Neural cell (in vitro differentiated cells): ENCODE measurements around the gene ATF6. TPM values are rescaled to one million over a fixed set of nuclear protein-coding genes. Genes with fewer than 3 reads are reported as not detected.

Experiments used
- H2AFZ ChIP-seq: fragments of 200-600, 300-800 bp; sonication (generic), shearing (Covaris generic); 2 replicates; pipeline ENCODE4 v1.6.0; 2014; ENCODE audit warnings: low read depth, mild to moderate bottlenecking, antibody characterized with exemption, low read length, moderate library complexity
- H3F3A ChIP-seq: fragments of 200-600 bp; shearing (Covaris generic); 2 replicates; pipeline ENCODE4 v1.6.1; 2016; ENCODE audit warnings: mild to moderate bottlenecking, moderate library complexity, mixed read lengths, antibody characterized with exemption, low read length; ENCODE audit not compliant: insufficient read depth, poor library complexity, severe bottlenecking
- H3K27ac ChIP-seq: fragments of 200-600, 300-800 bp; sonication (generic), shearing (Covaris generic); 2 replicates; pipeline ENCODE4 v1.5.1; 2014; ENCODE audit warnings: mild to moderate bottlenecking, low read length, moderate library complexity
- H3K27me3 ChIP-seq: fragments of 300-800, 200-600 bp; sonication (generic), shearing (Covaris generic); 2 replicates; pipeline ENCODE4 v1.6.0; 2014; ENCODE audit warnings: mild to moderate bottlenecking, low read depth, low read length, moderate library complexity; ENCODE audit not compliant: insufficient read depth
- H3K36me3 ChIP-seq: fragments of 300-800, 200-600 bp; sonication (generic), shearing (Covaris generic); 2 replicates; pipeline ENCODE4 v1.5.1; 2014; ENCODE audit warnings: mild to moderate bottlenecking, antibody characterized with exemption, low read length, moderate library complexity; ENCODE audit not compliant: insufficient read depth
- H3K4me2 ChIP-seq: fragments of 300-800, 200-600 bp; sonication (generic), shearing (Covaris generic); 2 replicates; pipeline ENCODE4 v1.6.0; 2014; ENCODE audit warnings: mild to moderate bottlenecking, low read length
- H3K4me3 ChIP-seq: fragments of 300-800, 200-600 bp; sonication (generic), shearing (Covaris generic); 2 replicates; pipeline ENCODE4 v1.5.1; 2014; ENCODE audit warnings: mild to moderate bottlenecking, low read length, moderate library complexity
- H3K79me2 ChIP-seq: fragments of 200-600 bp; shearing (Covaris generic); replicated peaks from 2 replicates; pipeline ENCODE4 v1.6.0; 2014; ENCODE audit warnings: mild to moderate bottlenecking, low read length, moderate library complexity; ENCODE audit not compliant: insufficient read depth
- H3K9ac ChIP-seq: fragments of 300-800, 200-600 bp; sonication (generic), shearing (Covaris generic); 2 replicates; pipeline ENCODE4 v1.6.1; 2016; ENCODE audit warnings: mild to moderate bottlenecking, low read length, mixed read lengths
- H3K9me2 ChIP-seq: fragments of 200-600 bp; shearing (Covaris generic); 2 replicates; pipeline ENCODE4 v1.6.1; 2016; ENCODE audit warnings: mild to moderate bottlenecking, low read length, mixed read lengths; ENCODE audit not compliant: insufficient read depth
- H3K9me3 ChIP-seq: fragments of 200-600, 300-800 bp; sonication (generic), shearing (Covaris generic); 2 replicates; pipeline ENCODE4 v1.6.1; 2016; ENCODE audit warnings: mild to moderate bottlenecking, mixed run types, low read length, moderate library complexity, mixed read lengths
- H4K20me1 ChIP-seq: fragments of 200-600 bp; shearing (Covaris generic); 2 replicates; pipeline ENCODE4 v1.6.1; 2016; ENCODE audit warnings: mild to moderate bottlenecking, mixed run types; ENCODE audit not compliant: insufficient read depth
- CTCF ChIP-seq: fragments of 450-650 bp; IDR thresholded peaks from 2 replicates; pipeline ENCODE4 v1.5.1; 2014; ENCODE audit warnings: antibody characterized with exemption, mild to moderate bottlenecking, moderate library complexity; ENCODE audit not compliant: poor library complexity, severe bottlenecking
- EP300 ChIP-seq: fragments of 450-650 bp; conservative IDR thresholded peaks from 2 replicates; pipeline ENCODE4 v1.6.1; 2014; ENCODE audit warnings: antibody characterized with exemption, mild to moderate bottlenecking, moderate library complexity; ENCODE audit not compliant: poor library complexity, severe bottlenecking
- EZH2 ChIP-seq: fragments of 200-600, 300-800 bp; shearing (Covaris generic), sonication (generic); IDR thresholded peaks from 2 replicates; pipeline ENCODE4 v1.6.1; 2014; ENCODE audit warnings: antibody characterized with exemption, low read length, borderline replicate concordance, mild to moderate bottlenecking; ENCODE audit not compliant: insufficient read depth, poor library complexity, severe bottlenecking
- MXI1 ChIP-seq: fragments of 450-650 bp; conservative IDR thresholded peaks from 2 replicates; pipeline ENCODE4 v1.6.1; 2014; ENCODE audit warnings: antibody characterized with exemption, mild to moderate bottlenecking; ENCODE audit not compliant: poor library complexity, severe bottlenecking
- POLR2AphosphoS5 ChIP-seq: IDR thresholded peaks from 2 replicates; pipeline ENCODE4 v1.6.1; 2012
- RAD21 ChIP-seq: fragments of 450-650 bp; conservative IDR thresholded peaks from 2 replicates; pipeline ENCODE4 v1.6.1; 2014; ENCODE audit warnings: antibody characterized with exemption, mild to moderate bottlenecking, moderate library complexity
- SMC3 ChIP-seq: fragments of 450-650 bp; conservative IDR thresholded peaks from 2 replicates; pipeline ENCODE4 v1.6.1; 2014; ENCODE audit warnings: antibody characterized with exemption, mild to moderate bottlenecking, moderate library complexity; ENCODE audit not compliant: poor library complexity
- TAF1 ChIP-seq: IDR thresholded peaks from 2 replicates; pipeline ENCODE4 v1.6.1; 2012; ENCODE audit warnings: low read depth
- polyA plus RNA-seq: library from polyadenylated mRNA; depleted of rRNA; stranded (reverse); fragments of >200 nt; gene quantifications from 2 replicates; pipeline ENCODE4 v1.2.3, GENCODE V29; 2014
- TF ChIP-seq, protein P1 (sequence below): IDR thresholded peaks from 2 replicates; pipeline ENCODE4 v1.6.1; 2012; ENCODE audit warnings: borderline replicate concordance

The ATF6 gene
- polyA plus RNA-seq, 1 donor from 2014 or later = 16.6 TPM

- Histone ChIP-seq H3K36me3 (no peaks in the 10 kb centered on the region), H3K27ac (no peak overlapping the region), H3K9ac (no peak overlapping the region), H3F3A (no peaks in the 10 kb centered on the region), H3K4me2 (no peak overlapping the region), H3K4me3 (no peak overlapping the region), H3K9me2 (no peaks in the 10 kb centered on the region), H4K20me1 (no peaks in the 10 kb centered on the region), H2AFZ (no peak overlapping the region), H3K79me2 (no peaks in the 10 kb centered on the region), H3K27me3 (no peaks in the 10 kb centered on the region), H3K9me3 (peaks cover 4% of the 10 kb centered on the region)
- TF ChIP-seq EP300 (no peak), MXI1 (no peak), CTCF (no peak), POLR2AphosphoS5 (no peak), EZH2 (no peak), SMC3 (no peak), TAF1 (no peak), RAD21 (no peak)
- TF ChIP-seq, protein P1, sequence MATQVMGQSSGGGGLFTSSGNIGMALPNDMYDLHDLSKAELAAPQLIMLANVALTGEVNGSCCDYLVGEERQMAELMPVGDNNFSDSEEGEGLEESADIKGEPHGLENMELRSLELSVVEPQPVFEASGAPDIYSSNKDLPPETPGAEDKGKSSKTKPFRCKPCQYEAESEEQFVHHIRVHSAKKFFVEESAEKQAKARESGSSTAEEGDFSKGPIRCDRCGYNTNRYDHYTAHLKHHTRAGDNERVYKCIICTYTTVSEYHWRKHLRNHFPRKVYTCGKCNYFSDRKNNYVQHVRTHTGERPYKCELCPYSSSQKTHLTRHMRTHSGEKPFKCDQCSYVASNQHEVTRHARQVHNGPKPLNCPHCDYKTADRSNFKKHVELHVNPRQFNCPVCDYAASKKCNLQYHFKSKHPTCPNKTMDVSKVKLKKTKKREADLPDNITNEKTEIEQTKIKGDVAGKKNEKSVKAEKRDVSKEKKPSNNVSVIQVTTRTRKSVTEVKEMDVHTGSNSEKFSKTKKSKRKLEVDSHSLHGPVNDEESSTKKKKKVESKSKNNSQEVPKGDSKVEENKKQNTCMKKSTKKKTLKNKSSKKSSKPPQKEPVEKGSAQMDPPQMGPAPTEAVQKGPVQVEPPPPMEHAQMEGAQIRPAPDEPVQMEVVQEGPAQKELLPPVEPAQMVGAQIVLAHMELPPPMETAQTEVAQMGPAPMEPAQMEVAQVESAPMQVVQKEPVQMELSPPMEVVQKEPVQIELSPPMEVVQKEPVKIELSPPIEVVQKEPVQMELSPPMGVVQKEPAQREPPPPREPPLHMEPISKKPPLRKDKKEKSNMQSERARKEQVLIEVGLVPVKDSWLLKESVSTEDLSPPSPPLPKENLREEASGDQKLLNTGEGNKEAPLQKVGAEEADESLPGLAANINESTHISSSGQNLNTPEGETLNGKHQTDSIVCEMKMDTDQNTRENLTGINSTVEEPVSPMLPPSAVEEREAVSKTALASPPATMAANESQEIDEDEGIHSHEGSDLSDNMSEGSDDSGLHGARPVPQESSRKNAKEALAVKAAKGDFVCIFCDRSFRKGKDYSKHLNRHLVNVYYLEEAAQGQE = no peak
Measured at GRCh38 chr1:161985301-161985822, 219.2 kb downstream of the ATF6 start.

- no peaks in the 10 kb centered on the region for H4K20me1 ChIP-seq
Measured at GRCh38 chr1:161986328-161986727, 220.2 kb downstream of the ATF6 start.

More at GRCh38 chr1:161986328-161986727, 220.2 kb downstream of the ATF6 start:
- Histone ChIP-seq H3K4me2 (no peak overlapping the region), H3K36me3 (no peaks in the 10 kb centered on the region), H3K27ac (no peak overlapping the region), H3F3A (no peaks in the 10 kb centered on the region), H3K9me3 (peaks cover 4% of the 10 kb centered on the region), H3K4me3 (no peak overlapping the region), H2AFZ (no peak overlapping the region), H3K9me2 (no peaks in the 10 kb centered on the region), H3K9ac (no peak overlapping the region), H3K27me3 (no peaks in the 10 kb centered on the region), H3K79me2 (no peaks in the 10 kb centered on the region)
- TF ChIP-seq SMC3 (no peak), TAF1 (no peak), EZH2 (no peak), EP300 (no peak), POLR2AphosphoS5 (no peak), RAD21 (no peak), MXI1 (no peak), CTCF (no peak)
- TF ChIP-seq, protein P1 = no peak
